IMR-90 (cell line): ENCODE data around the gene OR6S1. TPM values are rescaled to one million over a fixed set of nuclear protein-coding genes. Genes with fewer than 3 reads are reported as not detected.

Experiments
- ATAC-seq: fragments of 200-7000 bp; cut with Tn5 transposase; 2 replicates; pipeline ENCODE4 v1.9.1; 2020; ENCODE audit warnings: low read depth, mild to moderate bottlenecking, moderate library complexity
- BruUV-seq: library from RNA; stranded (reverse); fragments of 400-500 nt; replicated peaks from 2 replicates; lab custom pipeline; 2021; lab: Mats Ljungman, UMichigan
- CTCF ChIA-PET: fragments of 300-600 bp; formaldehyde crosslinking; extraction: SDS; loops from one replicate; lab custom pipeline; 2021; ENCODE audit warnings: antibody characterized with exemption; lab: Yijun Ruan, JAX
- POLR2A ChIA-PET: fragments of 300-600 bp; sonication (Branson Sonifier 250); formaldehyde crosslinking; loops from one replicate; lab custom pipeline; 2022; ENCODE audit warnings: antibody characterized with exemption; ENCODE audit not compliant: unreplicated experiment; lab: Charles Lee
- DNase-seq: peaks from one replicate; pipeline ENCODE4 v3.0.0; 2013
- H2AFZ ChIP-seq: replicated peaks from 2 replicates; pipeline ENCODE3; 2013; ENCODE audit warnings: low read length, mild to moderate bottlenecking; ENCODE audit not compliant: poor library complexity
- H2AK5ac ChIP-seq: 2 replicates; pipeline ENCODE4 v1.6.1; 2013; ENCODE audit warnings: low read depth, low read length, inconsistent platforms
- H2AK9ac ChIP-seq: replicated peaks from 2 replicates; pipeline ENCODE3; 2013; ENCODE audit warnings: mild to moderate bottlenecking, low read depth, low read length, moderate library complexity; ENCODE audit not compliant: poor library complexity
- H2BK120ac ChIP-seq: 2 replicates; pipeline ENCODE4 v1.6.1; 2013; ENCODE audit warnings: low read depth, low read length, inconsistent platforms
- H2BK15ac ChIP-seq: 3 replicates; pipeline ENCODE4 v1.6.1; 2013; ENCODE audit warnings: low read depth, low read length, inconsistent platforms
- H2BK20ac ChIP-seq: 2 replicates; pipeline ENCODE4 v1.6.1; 2013; ENCODE audit warnings: low read depth, mild to moderate bottlenecking, inconsistent platforms, low read length, moderate library complexity
- H2BK5ac ChIP-seq: 2 replicates; pipeline ENCODE4 v1.6.1; 2013; ENCODE audit warnings: mild to moderate bottlenecking, low read depth, low read length, inconsistent platforms; ENCODE audit not compliant: poor library complexity, severe bottlenecking
- H3K14ac ChIP-seq: replicated peaks from 2 replicates; pipeline ENCODE4 v1.6.1; 2013; ENCODE audit warnings: low read depth, low read length, inconsistent platforms
- H3K18ac ChIP-seq: 2 replicates; pipeline ENCODE4 v1.6.1; 2013; ENCODE audit warnings: low read depth, low read length, control low read depth
- H3K23ac ChIP-seq: 2 replicates; pipeline ENCODE4 v1.6.1; 2013; ENCODE audit warnings: low read depth, low read length, inconsistent platforms
- H3K27ac ChIP-seq: 2 replicates; pipeline ENCODE4 v1.5.1; 2013; ENCODE audit warnings: mild to moderate bottlenecking, control low read depth, low read length; ENCODE audit not compliant: insufficient read depth
- H3K27me3 ChIP-seq: 2 replicates; pipeline ENCODE4 v1.6.1; 2013; ENCODE audit warnings: low read length; ENCODE audit not compliant: control insufficient read depth, insufficient read depth
- H3K36me3 ChIP-seq: 2 replicates; pipeline ENCODE4 v1.6.1; 2013; ENCODE audit warnings: low read length, mixed read lengths; ENCODE audit not compliant: control insufficient read depth, insufficient read depth
- H3K4ac ChIP-seq: 2 replicates; pipeline ENCODE4 v1.6.1; 2013; ENCODE audit warnings: low read depth, low read length, inconsistent platforms
- H3K4me1 ChIP-seq: 2 replicates; pipeline ENCODE4 v1.6.1; 2013; ENCODE audit warnings: low read length, mixed read lengths; ENCODE audit not compliant: control insufficient read depth, insufficient read depth
- H3K4me2 ChIP-seq: 2 replicates; pipeline ENCODE4 v1.6.1; 2013; ENCODE audit warnings: low read depth, mild to moderate bottlenecking, control low read depth, low read length, moderate library complexity
- H3K4me3 ChIP-seq: 2 replicates; pipeline ENCODE4 v1.5.1; 2013; ENCODE audit warnings: low read depth, mild to moderate bottlenecking, control low read depth, low read length, moderate library complexity; ENCODE audit not compliant: insufficient read depth
- H3K56ac ChIP-seq: 2 replicates; pipeline ENCODE4 v1.6.1; 2013; ENCODE audit warnings: low read length, inconsistent platforms; ENCODE audit not compliant: insufficient read depth; ENCODE audit errors: extremely low read depth
- H3K79me1 ChIP-seq, 2 experiments: 2 replicates each; pipeline ENCODE4 v1.6.1; 2013; ENCODE audit warnings: low read length in 2 of 2, inconsistent platforms in 1 of 2, low read depth in 1 of 2
- H3K9ac ChIP-seq: 2 replicates; pipeline ENCODE4 v1.6.1; 2013; ENCODE audit warnings: low read depth, low read length, control low read depth
- H3K9me1 ChIP-seq: 2 replicates; pipeline ENCODE4 v1.6.1; 2013; ENCODE audit warnings: low read length, inconsistent platforms; ENCODE audit not compliant: insufficient read depth
- H3K9me3 ChIP-seq: 2 replicates; pipeline ENCODE4 v1.6.1; 2013; ENCODE audit warnings: low read length; ENCODE audit not compliant: control insufficient read depth, insufficient read depth
- H4K20me1 ChIP-seq: 2 replicates; pipeline ENCODE4 v1.6.1; 2013; ENCODE audit warnings: low read length, inconsistent platforms; ENCODE audit not compliant: insufficient read depth
- H4K5ac ChIP-seq: 2 replicates; pipeline ENCODE4 v1.6.1; 2013; ENCODE audit warnings: mild to moderate bottlenecking, low read depth, low read length, control low read depth
- H4K8ac ChIP-seq, 2 experiments: 2 replicates each; pipeline ENCODE4 v1.6.1; 2013; ENCODE audit warnings: low read depth in 2 of 2, low read length in 2 of 2, control low read depth in 1 of 2, inconsistent platforms in 1 of 2
- H4K91ac ChIP-seq: 2 replicates; pipeline ENCODE4 v1.6.1; 2013; ENCODE audit warnings: low read depth, low read length, inconsistent platforms; ENCODE audit not compliant: insufficient read depth
- BHLHE40 ChIP-seq: fragments of 150-350 bp; IDR thresholded peaks from 2 replicates; pipeline ENCODE4 v1.6.1; 2016; ENCODE audit warnings: mild to moderate bottlenecking, low read depth, low read length
- CHD1 ChIP-seq: IDR thresholded peaks from 2 replicates; pipeline ENCODE4 v1.6.1; 2012; ENCODE audit warnings: low read depth, low read length, improper control_type of control experiment
- FOS ChIP-seq: fragments of 150-350 bp; IDR thresholded peaks from 2 replicates; pipeline ENCODE4 v1.6.1; 2016; ENCODE audit warnings: low read depth, low read length
- MAFK ChIP-seq: IDR thresholded peaks from 2 replicates; pipeline ENCODE4 v1.6.1; 2012; ENCODE audit warnings: low read depth, low read length, improper control_type of control experiment
- MAZ ChIP-seq: IDR thresholded peaks from 2 replicates; pipeline ENCODE4 v1.6.1; 2012; ENCODE audit warnings: low read depth, mild to moderate bottlenecking, low read length, improper control_type of control experiment, moderate library complexity, borderline replicate concordance
- MXI1 ChIP-seq: IDR thresholded peaks from 2 replicates; pipeline ENCODE4 v1.6.1; 2012; ENCODE audit warnings: low read depth, mild to moderate bottlenecking, low read length, moderate library complexity, borderline replicate concordance
- POLR2A ChIP-seq: IDR thresholded peaks from 2 replicates; pipeline ENCODE4 v1.6.1; 2012; ENCODE audit warnings: mild to moderate bottlenecking, low read depth, low read length
- RCOR1 ChIP-seq: IDR thresholded peaks from 2 replicates; pipeline ENCODE4 v1.6.1; 2012; ENCODE audit warnings: mild to moderate bottlenecking, low read length, improper control_type of control experiment; ENCODE audit not compliant: insufficient replicate concordance
- RFX5 ChIP-seq: IDR thresholded peaks from 2 replicates; pipeline ENCODE4 v1.8.0; 2012; ENCODE audit warnings: low read depth, mild to moderate bottlenecking, low read length, moderate library complexity
- SMC3 ChIP-seq: fragments of 150-350 bp; IDR thresholded peaks from 2 replicates; pipeline ENCODE4 v1.6.1; 2016; ENCODE audit warnings: low read depth, mild to moderate bottlenecking, antibody characterized with exemption, low read length, moderate library complexity
- USF2 ChIP-seq: fragments of 150-350 bp; IDR thresholded peaks from 2 replicates; pipeline ENCODE4 v1.6.1; 2017; ENCODE audit warnings: mild to moderate bottlenecking, antibody characterized with exemption, low read length, low read depth
- whole genome bisulfite sequencing, 2 experiments: methylation state at CpG; one replicate each; pipeline versions ENCODE4 v1.1.5 to v1.1.7; 2013; ENCODE audit warnings: missing lambda C conversion rate in 2 of 2; ENCODE audit not compliant: insufficient read length in 1 of 2; ENCODE audit errors: extremely low coverage in 2 of 2; 5-methylcytosine and 5-hydroxymethylcytosine counted together
- dilution Hi-C: fragments of 300-500 bp; cut with HindIII; formaldehyde crosslinking; loops from one replicate; pipeline ENCODE4 v1.14.3; 2018; ENCODE audit warnings: low sequenced_read_pairs; ENCODE audit not compliant: unreplicated experiment
- in situ Hi-C: fragments of 300-500 bp; cut with MboI; formaldehyde crosslinking; loops from 3 replicates; pipeline ENCODE4 v1.14.3; 2019; ENCODE audit warnings: low sequenced_read_pairs, inconsistent platforms, mixed read lengths
- intact Hi-C: fragments of 100-400 bp; cut with micrococcal nuclease; formaldehyde crosslinking; loops from 2 replicates; pipeline ENCODE4 v1.10.0; 2022
- polyA plus RNA-seq, 3 experiments: library from polyadenylated mRNA; depleted of rRNA; stranded (reverse); fragments of >200 nt; gene quantifications; 2 replicates each; pipeline ENCODE4 v1.2.3, GENCODE V29; 2012; ENCODE audit warnings: low replicate concordance in 1 of 3
- total RNA-seq: library from RNA; depleted of rRNA; stranded (reverse); fragments of >200 nt; gene quantifications from 2 replicates; pipeline ENCODE4 v1.2.3, GENCODE V29; 2012
- TF ChIP-seq, protein P1 (sequence below): fragments of 150-350 bp; IDR thresholded peaks from 2 replicates; pipeline ENCODE4 v1.6.1; 2016; ENCODE audit warnings: low read depth, mild to moderate bottlenecking, low read length, moderate library complexity, borderline replicate concordance

The OR6S1 gene
- total and polyA plus RNA-seq, 2 of the 4 experiments (the other 2 are of a cell fraction): not detected

DNA sequence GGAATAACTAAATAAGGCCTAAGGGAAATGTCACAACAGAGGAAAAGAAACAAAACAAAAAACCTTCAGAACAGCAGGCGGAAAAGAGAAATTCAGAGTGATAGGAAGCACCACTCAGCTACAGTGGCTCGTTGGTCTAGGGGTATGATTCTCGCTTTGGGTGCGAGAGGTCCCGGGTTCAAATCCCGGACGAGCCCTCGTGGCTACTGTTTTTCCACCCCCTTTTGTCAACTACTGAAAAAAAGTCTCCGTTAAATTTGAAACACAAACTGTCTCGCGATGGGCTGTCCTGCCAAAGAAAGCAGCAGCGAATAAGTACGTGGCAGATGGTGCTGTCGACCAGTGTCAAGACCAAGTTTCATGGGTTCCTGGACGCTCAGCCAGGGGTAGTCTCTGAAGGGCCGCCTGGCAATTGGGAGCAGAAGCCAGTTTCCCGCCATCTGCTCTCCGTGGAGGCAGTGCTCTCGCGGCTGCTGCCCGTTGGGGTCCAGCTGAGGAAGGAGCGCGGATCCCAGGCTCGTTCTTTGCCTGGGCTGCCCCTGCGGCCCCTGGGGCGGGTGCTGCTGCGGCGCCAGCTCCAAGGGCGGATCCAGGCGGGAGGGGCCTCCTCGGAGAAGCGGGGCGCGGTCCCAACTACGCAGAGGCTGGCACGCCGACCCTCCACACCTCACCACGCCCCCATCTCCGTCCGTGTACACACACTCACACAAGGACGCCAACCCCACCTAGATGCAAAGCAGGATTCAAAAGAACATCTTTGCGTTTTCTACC, 42.6 kb upstream of the OR6S1 start, which contains the start of gene RNASE4:
TSS of gene RNASE4 (plus strand) at position 670 of the 771 bp plus-strand sequence. CDS start 14,812 bp downstream, outside the sequence.
- no peaks in the 10 kb centered on the region for H3K4me1 ChIP-seq
- no peaks in the 10 kb centered on the region for H3K27me3 ChIP-seq
- 0 out of 2 replicates have a peak within 1 kb of the TSS, but pooled peaks have one; percentile 10 for H2BK120ac ChIP-seq
- ATAC-seq (peak; percentile 39), DNase-seq (peak; percentile 93)
- peak within 1 kb of the TSS; percentile 65 for H3K4me3 ChIP-seq
- WGBS, 2 experiments: 0% methylated on average over 7 of the region's 42 CpGs; no CpG with 5 or more reads in 1 of the 2 experiments
- H3K36me3 ChIP-seq: no peaks in the 10 kb centered on the region
- peak within 1 kb of the TSS; percentile 88 for H3K4me2 ChIP-seq
- H2AK5ac ChIP-seq: no peak within 1 kb of the TSS
- H3K27ac ChIP-seq: peak within 1 kb of the TSS; percentile 58
- peak within 1 kb of the TSS; percentile 54 for H2BK5ac ChIP-seq
- peak within 1 kb of the TSS; percentile 18 for H2AK9ac ChIP-seq
- H3K56ac ChIP-seq: peak within 1 kb of the TSS; percentile 60
- peak within 1 kb of the TSS; percentile 76 for H3K23ac ChIP-seq
- no peaks in the 10 kb centered on the region for H3K9me3 ChIP-seq
- peaks cover 3 to 6% of the 10 kb centered on the region in 2 experiments; a peak in 1 of 4 replicates for H3K79me1 ChIP-seq
- H3K4ac ChIP-seq: peak within 1 kb of the TSS; percentile 59
- H4K5ac ChIP-seq: peak within 1 kb of the TSS; percentile 43
- H4K20me1 ChIP-seq: peaks cover 6% of the 10 kb centered on the region
- ChIA-PET POLR2A (no interaction called here), CTCF (interaction anchor here (0.5 to 1.6 kb wide), 3 partner anchors 10 to 287 kb away, joined by 4 to 6 read pairs (median 4); no protein-coding TSS in a partner anchor)
- H2AFZ ChIP-seq: peak within 1 kb of the TSS; percentile 98
- peak within 1 kb of the TSS; percentile 48 to 65; a peak in 2 of 4 replicates for H4K8ac ChIP-seq
- H3K9me1 ChIP-seq: peaks cover 4% of the 10 kb centered on the region; the same call in 1 of the 2 replicates
- peak within 1 kb of the TSS; percentile 46 for H3K18ac ChIP-seq
- H3K14ac ChIP-seq: peak within 1 kb of the TSS; percentile 64
- TF ChIP-seq MAFK: no peak
- no peak for TF ChIP-seq RCOR1
- no peak for TF ChIP-seq CHD1
- peak; percentile 58; the same call in 1 of the 2 replicates for TF ChIP-seq MAZ
- TF ChIP-seq MXI1: 0 out of 2 replicates have a peak, but pooled peaks have one; percentile 30
- 0 out of 2 replicates have a peak, but pooled peaks have one; percentile 17 for TF ChIP-seq USF2
- no peak for TF ChIP-seq RFX5
- TF ChIP-seq SMC3: no peak
- TF ChIP-seq, protein P1, sequence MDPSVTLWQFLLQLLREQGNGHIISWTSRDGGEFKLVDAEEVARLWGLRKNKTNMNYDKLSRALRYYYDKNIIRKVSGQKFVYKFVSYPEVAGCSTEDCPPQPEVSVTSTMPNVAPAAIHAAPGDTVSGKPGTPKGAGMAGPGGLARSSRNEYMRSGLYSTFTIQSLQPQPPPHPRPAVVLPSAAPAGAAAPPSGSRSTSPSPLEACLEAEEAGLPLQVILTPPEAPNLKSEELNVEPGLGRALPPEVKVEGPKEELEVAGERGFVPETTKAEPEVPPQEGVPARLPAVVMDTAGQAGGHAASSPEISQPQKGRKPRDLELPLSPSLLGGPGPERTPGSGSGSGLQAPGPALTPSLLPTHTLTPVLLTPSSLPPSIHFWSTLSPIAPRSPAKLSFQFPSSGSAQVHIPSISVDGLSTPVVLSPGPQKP: no peak
- peak; percentile 73 for TF ChIP-seq FOS
- no peak for TF ChIP-seq BHLHE40
- peak; percentile 72; the same call in 1 of the 2 replicates for TF ChIP-seq POLR2A
- dilution Hi-C loops: no loop called here
- intact Hi-C loops: loop anchor here (1.0 to 5.0 kb wide), 5 partner anchors 223 to 418 kb away; partner anchors contain the start of genes PARP2, PIP4P1, TEP1 and TMEM253
- peak within 1 kb of the TSS; percentile 62 for H4K91ac ChIP-seq
- in situ Hi-C loops: loop anchor here (5.0 to 10.0 kb wide), 3 partner anchors 52 to 359 kb away; partner anchors contain the start of gene TEP1
- no peak within 1 kb of the TSS for H2BK20ac ChIP-seq
- H3K9ac ChIP-seq: peak within 1 kb of the TSS; percentile 86
- BruUV-seq: no TSS peak
- H2BK15ac ChIP-seq: no peak within 1 kb of the TSS
